Right lobe of liver (tissue), 4 donors: ENCODE data around the gene METTL6.

Source experiments
- CTCF ChIP-seq, 4 donors: fragments of 200-600 bp in 3 of 4; fragments of 450-650 bp in 1 of 4; IDR thresholded peaks; one replicate each; pipeline versions ENCODE4 v1.5.1 to v1.8.0; 2016 to 2022; ENCODE audit warnings: antibody characterized with exemption in 4 of 4, mild to moderate bottlenecking in 2 of 4
- POLR2A ChIP-seq: fragments of 450-650 bp; IDR thresholded peaks from one replicate; pipeline ENCODE4 v1.6.1; 2017; ENCODE audit warnings: antibody characterized with exemption, mild to moderate bottlenecking
- donor health status: DM: no; HTN: no; CAD: no.
- donor health status: DM: no; HTN: no; CAD: no.
- donor health status: DM: no; HTN: yes; CAD: no.

DNA sequence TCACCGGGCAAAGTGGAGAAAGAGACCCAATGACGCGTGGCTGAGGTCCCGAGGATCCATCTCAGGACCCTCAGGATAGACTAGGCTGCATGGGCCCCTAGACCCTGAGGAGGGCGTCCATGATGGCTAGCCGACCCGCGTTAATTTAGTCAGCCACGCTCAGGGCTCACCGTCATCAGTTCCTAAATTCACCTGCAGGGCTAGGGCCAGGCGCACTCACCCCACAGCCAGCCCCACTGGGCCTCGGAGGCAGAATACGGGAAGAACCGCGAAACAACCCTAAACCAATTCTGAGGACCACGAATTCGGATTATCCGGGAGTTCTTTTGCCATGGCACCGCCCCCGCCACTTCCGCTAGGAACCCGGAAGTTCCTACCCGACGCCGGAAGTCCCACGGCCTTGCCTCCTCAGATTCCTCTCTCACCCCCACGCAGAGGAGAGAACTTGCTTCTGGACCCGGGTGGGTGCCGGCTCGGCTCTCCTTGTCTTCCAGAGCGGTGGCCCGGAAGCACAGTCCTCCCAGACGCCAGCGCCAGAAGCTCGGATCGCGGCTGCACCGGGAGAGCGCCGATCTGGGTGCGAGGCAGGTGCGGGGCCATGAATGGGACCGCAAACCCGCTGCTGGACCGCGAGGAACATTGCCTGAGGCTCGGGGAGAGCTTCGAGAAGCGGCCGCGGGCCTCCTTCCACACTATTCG is at the start of gene METTL6, which contains the start of gene EAF1:
- TF ChIP-seq CTCF (IDR thresholded peaks at IDR 0.05) (peak in 1 of 4 donors; percentile 6), POLR2A (peak; percentile 35)
